Measurements from ENCODE around the gene LIN7A. TPM values are rescaled to one million over a fixed set of nuclear protein-coding genes. Genes with fewer than 3 reads are reported as not detected.

The LIN7A gene
- total and polyA plus RNA-seq, 2 of the 8 experiments (the other 6 are each of a cell fraction or from before 2014, with no cell fraction given), result 5.8 to 22.0 TPM

DNA sequence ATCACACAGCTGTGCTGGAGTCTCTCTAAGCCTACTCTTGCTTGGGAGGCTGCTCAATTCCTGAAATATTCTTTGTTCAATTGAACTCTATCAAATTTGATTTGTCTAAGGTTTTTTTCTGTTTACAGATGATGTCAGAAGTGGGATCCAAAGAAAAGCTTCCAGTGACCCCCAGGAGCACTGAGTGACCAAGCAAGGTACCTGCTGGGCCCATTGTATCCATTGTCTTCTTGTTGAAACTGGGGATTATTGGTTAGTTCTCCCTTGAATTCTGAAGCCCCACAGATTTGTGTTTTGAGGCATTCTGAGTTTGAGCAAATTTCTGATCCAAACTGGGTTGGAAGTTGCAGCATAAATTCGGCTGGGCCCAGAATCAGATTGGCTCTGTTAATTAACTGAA is 156.4 kb downstream of the LIN7A start:
- H3K27me3 ChIP-seq (replicated peaks in 1 of 4; ENCODE audit: control insufficient read depth in 3 of 4, extremely low read depth in 1 of 4, insufficient read depth in 3 of 4, low read length in 3 of 4), result no peaks in the 10 kb centered on the region
- peaks cover 4 to 5% of the 10 kb centered on the region in 2 experiments; a peak in 1 of 4 replicates for H3K9me3 ChIP-seq (ENCODE audit: insufficient read depth in 2 of 2, low read depth in 1 of 2, low read length in 1 of 2)
- no peak overlapping the region for H3K23ac ChIP-seq (ENCODE audit: insufficient read length)
- no peak overlapping the region; the same call in 1 of the 2 replicates for H4K8ac ChIP-seq (ENCODE audit: extremely low read depth, insufficient read depth, low read length)
- H2BK12ac ChIP-seq (ENCODE audit: low read depth, low read length), result no peak overlapping the region
- no peak overlapping the region for H3K56ac ChIP-seq (replicated peaks; ENCODE audit: insufficient read length, low read depth, low read length)
- H3K4me2 ChIP-seq (ENCODE audit: insufficient read depth in 1 of 2, low read depth in 2 of 2, low read length in 2 of 2), result peak overlapping the region; percentile 3 to 4; a peak in 1 of 4 replicates
- no peak overlapping the region for H2BK15ac ChIP-seq (ENCODE audit: low read length)
- H4K20me1 ChIP-seq (replicated peaks in 1 of 2; ENCODE audit: control insufficient read depth in 1 of 2, insufficient read depth in 2 of 2, low read length in 2 of 2), result no peaks in the 10 kb centered on the region
- no peaks in the 10 kb centered on the region for H3K79me2 ChIP-seq (ENCODE audit: control insufficient read depth in 1 of 2, insufficient read depth in 2 of 2, low read length in 2 of 2)
- peak; percentile 39 for FAIRE-seq
- H3K4me1 ChIP-seq (replicated peaks in 1 of 4; ENCODE audit: control insufficient read depth in 3 of 4, insufficient read depth in 4 of 4, low read length in 3 of 4), result peaks cover 2 to 21% (median 10%) of the 10 kb centered on the region in 4 experiments; a peak in 6 of 7 replicates
- peak overlapping the region; percentile 74 for H2BK120ac ChIP-seq (replicated peaks; ENCODE audit: low read depth, low read length)
- peaks cover 0 to 34% (median 10%) of the 10 kb centered on the region in 4 experiments; a peak in 3 of 8 replicates for H3K36me3 ChIP-seq (ENCODE audit: control insufficient read depth in 2 of 4, insufficient read depth in 4 of 4, low read length in 3 of 4)
- 0 out of 2 replicates have a peak overlapping the region, but pooled peaks have one; percentile 28 for H3K27ac ChIP-seq (ENCODE audit: low read depth, low read length)
- H4K5ac ChIP-seq (ENCODE audit: insufficient read length, low read depth, low read length), result peak overlapping the region; percentile 66
- 0 out of 2 replicates have a peak overlapping the region, but pooled peaks have one; percentile 66 for H2BK20ac ChIP-seq (ENCODE audit: low read length)
- no peaks in the 10 kb centered on the region for H3K23me2 ChIP-seq (ENCODE audit: low read depth, low read length)
- DNase-seq (ENCODE audit: low read depth in 1 of 2, low spot score in 2 of 2), result no peak
- no peak overlapping the region for H3K4ac ChIP-seq (replicated peaks; ENCODE audit: insufficient read length, low read depth, low read length)
- no peak overlapping the region for H3K14ac ChIP-seq (ENCODE audit: insufficient read length)
- H2AFZ ChIP-seq (ENCODE audit: low read length), result no peak overlapping the region
- H3K79me1 ChIP-seq (ENCODE audit: low read depth, low read length), result no peaks in the 10 kb centered on the region
- H3K9ac ChIP-seq (replicated peaks in 1 of 4; ENCODE audit: extremely low read depth in 1 of 4, low read depth in 3 of 4, low read length in 3 of 4), result no peak overlapping the region
- WGBS, 2 experiments (ENCODE audit: extremely low coverage in 1 of 2, insufficient coverage in 1 of 2, insufficient read length in 1 of 2, insufficient replicate concordance in 2 of 2, low coverage in 1 of 2, low lambda C conversion rate in 2 of 2, missing lambda C conversion rate in 1 of 2), result 72% methylated on average over 1 of the region's 1 CpG; no CpG with 5 or more reads in 1 of the 2 experiments
- no peak overlapping the region for H3K18ac ChIP-seq (ENCODE audit: extremely low read depth, low read length)
- no peak overlapping the region for H4K91ac ChIP-seq (replicated peaks; ENCODE audit: insufficient read length, low read length)
- H3K4me3 ChIP-seq (ENCODE audit: extremely low read depth in 1 of 4, insufficient read depth in 2 of 4, low read depth in 3 of 4, low read length in 4 of 4), result peak overlapping the region in 1 of 4 experiments; percentile 38; a peak in 1 of 8 replicates
- no peak overlapping the region for H2AK5ac ChIP-seq (ENCODE audit: low read depth, low read length)
- POLR2A ChIA-PET (ENCODE audit: partially characterized antibody), result interaction anchor here (1.7 kb wide), 1 partner anchor 17 kb away, joined by 4 read pairs; no protein-coding TSS in a partner anchor
- H2BK5ac ChIP-seq (ENCODE audit: low read depth, low read length), result peak overlapping the region; percentile 60; the same call in 1 of the 2 replicates
- CTCF ChIA-PET (ENCODE audit: partially characterized antibody), result interaction anchor here (0.8 to 2.4 kb wide), 3 partner anchors 19 to 104 kb away, joined by 3 to 6 read pairs (median 5); no protein-coding TSS in a partner anchor
- no peak for TF ChIP-seq SAP30 (IDR thresholded peaks at IDR 0.05; ENCODE audit: insufficient read depth, insufficient replicate concordance, low read length)
- TF ChIP-seq JUND (IDR thresholded peaks at IDR 0.05; ENCODE audit: low read length), result no peak
